Tongue (tissue), 2 donors: ENCODE results near the gene RLBP1. TPM values are rescaled to one million over a fixed set of nuclear protein-coding genes. Genes with fewer than 3 reads are reported as not detected.
"Not testable (repeated sequence)": the region's sequence is repeated elsewhere in the genome, so short reads cannot be mapped to it uniquely, and the experiment has no call there.

Source experiments
- DNase-seq: peaks from one replicate; pipeline ENCODE4 v3.0.0-alpha.2; 2015
- total RNA-seq: library from RNA; depleted of rRNA; stranded (reverse); fragments of >200 nt; gene quantifications from one replicate; pipeline ENCODE4 v1.2.3, GENCODE V29; 2014

RLBP1 gene
- not detected for total RNA-seq

DNA sequence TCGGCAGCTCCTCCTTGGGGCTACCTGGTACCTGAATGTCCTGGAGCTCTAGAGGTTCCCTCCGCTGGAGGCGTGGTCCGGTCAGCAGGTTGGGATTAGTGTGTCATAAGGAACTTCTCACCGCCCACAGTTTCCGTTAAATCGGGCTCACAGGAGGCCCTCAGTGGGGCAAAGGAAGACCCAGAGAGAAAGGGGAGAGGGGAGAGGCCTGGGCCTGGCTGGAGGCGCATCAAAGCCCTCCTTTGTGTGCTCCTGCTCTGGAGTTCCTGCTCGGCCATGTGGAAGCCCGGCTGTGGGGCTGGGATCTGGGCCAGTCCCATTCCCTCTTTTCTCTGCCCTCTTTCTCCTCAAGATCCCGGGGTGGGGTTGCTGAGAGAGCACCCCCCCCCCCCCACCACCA lies at the start of gene RLBP1:
Gene RLBP1, minus strand, starts transcription at position 37 of the 400 bp plus-strand sequence. CDS start 2,604 bp downstream, outside the sequence.
- DNase-seq: no peak

GRCh38 chr15:89250142-89250541 lies 28.8 kb upstream of the RLBP1 start:
- not testable (repeated sequence) for DNase-seq

- DNase-seq: no peak
These were observed 27.2 kb upstream of the RLBP1 start for GRCh38 chr15:89248584-89248983.

- DNase-seq: no peak
These were observed 26.1 kb upstream of the RLBP1 start for GRCh38 chr15:89247446-89247845.

DNA sequence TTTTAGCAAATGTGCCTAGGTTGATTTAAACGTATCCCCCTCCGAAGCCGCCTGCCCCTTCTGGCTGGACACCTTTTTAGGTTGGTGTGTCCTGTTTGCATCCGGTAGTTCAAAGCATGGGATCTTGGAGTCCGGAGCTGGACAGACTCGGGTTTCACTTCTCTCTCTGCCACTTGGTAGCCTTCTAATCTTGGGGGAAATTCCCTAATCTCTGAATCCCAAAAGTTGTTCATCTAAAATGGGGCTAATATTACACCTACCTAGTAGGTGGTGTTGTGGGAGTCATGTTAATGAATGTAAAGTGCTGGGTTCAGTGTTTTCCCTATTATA lies 23.2 kb upstream of the RLBP1 start:
- DNase-seq: no peak

GRCh38 chr15:89243691-89244573 lies 22.6 kb upstream of the RLBP1 start, which contains the start of gene FANCI:
TSS of gene FANCI (plus strand) at chr15:89243979. CDS start at chr15:89247648, 3,669 bp downstream.
- peak; percentile 97 for DNase-seq

- no peak for DNase-seq
These were observed 21.8 kb upstream of the RLBP1 start for GRCh38 chr15:89243046-89243690.

GRCh38 chr15:89239883-89240810 lies 18.8 kb upstream of the RLBP1 start:
- not testable (repeated sequence) for DNase-seq

- no peak for DNase-seq
These were observed 10.5 kb upstream of the RLBP1 start for GRCh38 chr15:89231832-89232231.

GRCh38 chr15:89230277-89230676 lies 8.9 kb upstream of the RLBP1 start:
- DNase-seq: no peak

DNA sequence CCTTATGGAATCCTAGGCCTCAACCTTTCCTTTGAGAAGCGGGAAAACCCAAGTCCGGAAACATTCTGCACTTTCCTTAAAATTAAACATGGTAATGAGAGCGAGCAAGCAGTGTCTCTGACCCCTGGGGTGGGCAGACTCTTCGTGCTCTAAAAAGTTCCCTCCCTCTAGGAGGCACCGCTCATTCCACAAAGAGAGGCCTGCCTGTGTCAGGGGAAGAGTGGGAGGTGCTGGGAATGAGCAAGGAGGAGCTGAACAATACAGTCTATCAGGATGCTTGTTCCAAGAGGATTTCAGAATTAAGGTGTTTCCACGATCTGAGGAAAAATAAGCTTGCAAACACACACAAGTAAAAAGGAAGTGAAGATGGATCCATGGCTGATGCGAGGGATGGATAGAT lies 6.0 kb upstream of the RLBP1 start:
- DNase-seq: no peak

DNA sequence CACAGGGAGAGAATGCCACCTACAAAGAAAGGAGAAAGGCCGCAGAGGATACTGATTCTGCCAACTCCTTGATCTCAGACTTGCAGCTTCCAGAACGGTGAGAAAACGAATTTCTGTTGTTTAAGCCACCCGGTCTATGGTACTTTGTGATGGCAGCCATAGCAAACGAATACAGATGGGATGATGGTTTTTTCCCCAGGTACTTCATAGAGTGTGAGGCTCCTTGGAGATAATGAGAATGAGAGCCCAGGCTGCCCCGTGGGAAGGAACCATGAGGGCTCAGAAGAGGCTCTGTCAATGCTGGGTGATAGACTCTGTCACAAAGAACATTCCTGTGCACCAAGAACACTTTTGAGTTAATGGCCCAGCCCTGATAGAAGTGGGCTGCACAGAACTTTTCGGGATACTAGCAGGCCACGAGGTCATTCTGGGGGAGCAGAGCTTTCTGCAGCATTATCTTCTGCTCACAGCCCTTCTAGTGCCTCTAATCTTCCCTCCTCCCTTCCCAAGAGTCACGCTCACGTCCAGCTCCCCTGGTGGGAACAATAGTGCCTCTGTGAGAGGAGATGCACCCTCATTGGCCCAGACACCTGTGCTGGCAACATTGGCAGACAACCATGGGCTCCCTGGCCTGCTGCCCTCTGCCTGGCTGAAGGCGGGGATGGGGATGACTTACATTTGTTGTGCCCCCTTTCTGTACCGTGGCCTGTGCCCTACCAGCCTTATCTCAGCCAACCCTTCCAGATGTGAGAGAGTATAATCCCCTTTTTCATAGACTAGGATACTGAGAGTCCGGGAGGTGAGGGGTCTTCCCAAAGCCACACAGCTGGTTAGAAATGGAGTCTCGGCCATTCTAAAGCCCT lies 5.2 kb upstream of the RLBP1 start:
- DNase-seq: no peak

DNA sequence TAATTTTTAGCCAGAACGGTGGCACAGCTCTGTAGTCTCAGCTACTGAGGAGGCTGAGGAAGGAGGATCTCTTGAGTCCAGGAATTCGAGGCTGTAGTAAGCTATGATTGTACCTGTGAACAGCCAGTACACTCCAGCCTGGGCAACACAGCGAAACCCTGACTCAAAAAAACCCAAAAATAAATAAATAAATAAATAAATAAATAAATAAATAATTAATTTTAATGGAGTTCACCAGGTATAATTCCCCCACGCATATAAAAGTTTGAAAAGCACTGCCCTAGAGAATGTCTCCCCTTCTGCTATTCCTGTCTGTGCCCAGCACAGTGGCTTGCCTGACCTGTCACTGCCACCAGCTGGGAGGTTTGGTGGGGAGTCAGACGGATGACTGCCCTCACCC lies 4.2 kb upstream of the RLBP1 start:
- DNase-seq: no peak

DNA sequence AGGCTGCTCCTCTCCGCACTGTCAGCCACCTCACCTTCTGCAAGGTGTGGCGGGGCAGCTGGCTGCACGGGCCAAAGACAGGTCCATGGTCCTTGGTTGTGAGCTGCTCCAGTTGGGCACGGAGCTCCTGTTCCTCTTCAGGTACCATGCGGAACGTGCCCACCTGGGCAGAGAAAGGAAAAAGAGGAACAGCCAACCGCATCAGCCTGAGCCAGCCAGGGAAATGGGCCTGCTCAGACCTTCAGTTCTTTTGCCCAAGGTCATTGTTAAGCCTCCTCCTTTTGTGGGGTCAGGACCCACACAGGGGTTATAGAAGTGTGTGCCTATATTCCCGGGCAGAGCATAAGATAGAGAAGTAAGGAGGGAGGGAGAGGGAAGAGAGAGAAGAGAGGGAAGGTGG lies 2.8 kb downstream of the RLBP1 start:
- DNase-seq: no peak

DNA sequence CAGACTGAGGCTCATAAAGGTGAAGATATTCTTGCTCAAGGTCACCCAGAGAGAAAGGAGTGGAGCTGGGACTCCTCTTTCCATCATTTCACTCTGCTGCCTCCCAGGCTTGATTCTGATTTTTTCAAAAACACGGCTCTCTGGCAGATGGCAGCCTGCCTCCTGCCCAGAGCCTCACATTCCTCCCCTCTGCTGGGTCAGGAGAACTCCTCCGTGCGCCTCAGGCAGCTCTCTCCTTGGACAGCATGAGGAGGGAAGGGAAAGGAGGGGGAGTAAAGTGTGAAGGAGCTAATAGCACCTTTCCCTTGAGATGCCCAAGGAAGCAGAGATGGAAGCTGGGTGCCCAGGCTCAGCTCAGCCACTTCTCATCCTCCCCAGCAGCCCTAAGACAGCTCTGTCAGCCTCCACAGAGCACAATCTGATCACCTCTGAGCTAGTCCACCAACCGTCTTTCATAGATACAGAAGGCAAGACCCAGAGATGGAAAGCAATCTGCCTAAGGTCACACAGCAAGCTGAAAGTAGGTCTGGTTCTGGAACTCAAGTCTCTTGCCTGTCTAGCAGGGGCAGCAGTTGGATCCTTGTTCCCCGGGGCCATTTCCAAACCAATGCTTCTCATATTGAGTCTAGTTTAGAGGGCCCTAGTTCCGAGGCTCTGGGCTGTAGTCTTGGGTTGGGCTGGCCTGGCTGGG lies 3.5 kb downstream of the RLBP1 start:
- DNase-seq: no peak

GRCh38 chr15:89217031-89217430 lies 4.3 kb downstream of the RLBP1 start:
- no peak for DNase-seq

- no peak for DNase-seq
These were observed 5.8 kb downstream of the RLBP1 start for GRCh38 chr15:89215627-89216026.

GRCh38 chr15:89211678-89212170 lies 9.7 kb downstream of the RLBP1 start:
- no peak for DNase-seq

DNA sequence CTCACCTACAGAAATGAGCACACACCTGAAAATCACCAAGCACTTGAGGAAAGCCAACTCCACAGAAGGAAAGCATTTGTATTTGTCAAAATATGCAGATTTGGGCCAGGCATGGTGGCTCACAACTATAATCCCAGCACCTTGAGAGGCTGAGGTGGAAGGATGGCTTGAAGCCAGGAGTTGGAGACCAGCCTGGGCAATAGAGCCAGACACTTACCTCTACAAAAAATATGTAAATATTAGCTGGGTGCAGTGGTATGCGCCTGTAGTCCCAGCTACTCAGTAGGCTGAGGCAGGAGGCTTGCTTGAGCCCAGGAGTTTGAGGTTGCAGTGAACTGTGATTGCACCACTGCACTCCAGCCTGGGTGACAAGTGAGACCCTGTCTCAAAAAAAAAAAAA lies 12.3 kb downstream of the RLBP1 start:
- DNase-seq: no peak

DNA sequence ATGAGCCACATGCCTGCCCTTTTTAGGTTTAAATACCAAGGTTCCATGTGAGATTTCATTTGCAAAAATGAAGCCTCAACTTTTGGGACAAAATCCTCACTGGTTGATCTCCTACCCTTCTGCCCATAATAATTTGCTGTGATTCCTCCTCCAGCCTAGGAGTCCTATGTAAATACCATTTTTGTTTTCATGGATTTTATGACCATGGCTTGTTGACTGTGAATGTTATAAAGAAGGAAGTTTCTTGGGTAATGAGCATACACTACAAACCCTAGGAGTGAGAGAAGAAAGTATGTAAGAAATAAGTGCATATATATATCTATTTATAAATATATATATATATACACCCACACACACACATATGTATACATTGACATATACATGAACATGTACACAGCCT lies 13.1 kb downstream of the RLBP1 start:
- no peak for DNase-seq

DNA sequence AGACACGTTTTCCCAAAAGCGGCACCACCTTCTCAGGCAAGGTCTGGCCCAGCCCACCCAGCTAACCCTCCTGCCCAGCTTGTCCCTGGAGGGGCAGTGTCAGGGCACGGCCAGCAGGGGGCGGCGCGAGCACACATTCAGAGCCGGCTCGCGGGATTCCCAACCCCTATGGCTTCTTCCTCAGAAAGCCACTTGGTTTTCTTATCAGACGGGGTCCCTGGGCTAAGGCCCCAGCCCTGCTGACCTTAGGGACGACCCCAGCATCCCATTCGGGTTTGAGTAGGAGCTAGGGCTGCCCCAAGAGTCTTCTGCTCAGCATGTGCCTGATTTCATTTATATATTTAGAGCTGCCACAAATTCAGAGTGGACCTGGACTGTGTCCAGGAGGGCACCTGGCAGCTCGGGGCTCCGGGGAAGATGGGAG lies 14.5 kb downstream of the RLBP1 start:
- DNase-seq: peak; percentile 80
